IPS-20b (cell line): ENCODE data around the gene TMEM131.

Experiments
- H3K27ac ChIP-seq: one replicate; pipeline ENCODE4 v1.5.1; 2013; ENCODE audit warnings: low read length
- H3K27me3 ChIP-seq: 2 replicates; pipeline ENCODE4 v1.6.1; 2013; ENCODE audit warnings: mild to moderate bottlenecking, low read length, inconsistent platforms; ENCODE audit not compliant: insufficient read depth
- H3K36me3 ChIP-seq: 2 replicates; pipeline ENCODE4 v1.6.1; 2013; ENCODE audit warnings: low read depth, mild to moderate bottlenecking, inconsistent platforms, low read length, moderate library complexity; ENCODE audit not compliant: insufficient read depth
- H3K4me1 ChIP-seq: 2 replicates; pipeline ENCODE4 v1.6.1; 2013; ENCODE audit warnings: mild to moderate bottlenecking, control low read depth, inconsistent platforms, low read length, moderate library complexity; ENCODE audit not compliant: insufficient read depth
- H3K4me3 ChIP-seq: 2 replicates; pipeline ENCODE4 v1.5.1; 2013; ENCODE audit warnings: mild to moderate bottlenecking, low read length, inconsistent platforms
- H3K9ac ChIP-seq: 2 replicates; pipeline ENCODE4 v1.6.1; 2013; ENCODE audit warnings: low read depth, mild to moderate bottlenecking, inconsistent platforms, low read length, moderate library complexity
- H3K9me3 ChIP-seq: 2 replicates; pipeline ENCODE4 v1.6.1; 2013; ENCODE audit warnings: mild to moderate bottlenecking, low read depth, low read length, inconsistent platforms; ENCODE audit not compliant: insufficient read depth

The TMEM131 gene

DNA sequence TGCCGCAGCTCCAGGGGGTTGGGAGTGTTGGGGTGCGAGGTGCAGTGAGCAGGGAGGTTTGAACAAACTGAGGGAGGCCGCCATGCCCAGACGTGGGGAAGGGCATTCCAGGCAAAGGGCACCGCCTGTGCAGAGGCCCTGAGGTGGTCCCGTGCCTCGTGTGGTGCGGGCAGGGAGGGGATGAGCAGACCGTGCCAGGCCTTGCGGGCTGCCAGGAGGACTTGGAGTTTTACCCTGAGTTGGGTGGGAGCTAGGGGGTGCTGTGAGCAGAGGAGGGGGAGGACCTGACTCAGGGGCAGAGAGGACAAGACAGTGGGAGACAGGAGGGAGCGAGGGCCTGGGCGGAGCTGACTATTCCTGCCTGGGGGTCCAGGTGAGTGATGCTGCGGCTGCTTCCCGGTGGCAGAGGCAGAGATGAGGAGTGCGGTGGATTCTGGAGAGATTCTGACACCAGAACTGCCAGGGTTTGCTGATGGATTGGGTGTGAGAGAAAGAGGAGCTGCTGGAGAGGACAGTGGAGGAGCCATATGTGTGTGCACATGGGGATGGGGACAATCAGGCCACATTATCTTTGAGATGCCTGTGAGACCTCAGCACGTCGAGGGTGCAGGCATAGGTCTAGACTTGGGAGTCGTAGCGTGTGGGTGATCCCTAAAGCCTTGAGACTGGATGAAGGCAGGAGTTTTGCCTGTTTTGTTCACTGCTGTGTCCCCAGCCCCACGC lies 259.0 kb downstream of the TMEM131 start:
- H3K4me1 ChIP-seq: no peaks in the 10 kb centered on the region
- no peaks in the 10 kb centered on the region for H3K9me3 ChIP-seq
- H3K9ac ChIP-seq: no peak overlapping the region
- no peak overlapping the region for H3K27ac ChIP-seq
- no peaks in the 10 kb centered on the region for H3K27me3 ChIP-seq
- no peak overlapping the region for H3K4me3 ChIP-seq
- no peaks in the 10 kb centered on the region for H3K36me3 ChIP-seq

DNA sequence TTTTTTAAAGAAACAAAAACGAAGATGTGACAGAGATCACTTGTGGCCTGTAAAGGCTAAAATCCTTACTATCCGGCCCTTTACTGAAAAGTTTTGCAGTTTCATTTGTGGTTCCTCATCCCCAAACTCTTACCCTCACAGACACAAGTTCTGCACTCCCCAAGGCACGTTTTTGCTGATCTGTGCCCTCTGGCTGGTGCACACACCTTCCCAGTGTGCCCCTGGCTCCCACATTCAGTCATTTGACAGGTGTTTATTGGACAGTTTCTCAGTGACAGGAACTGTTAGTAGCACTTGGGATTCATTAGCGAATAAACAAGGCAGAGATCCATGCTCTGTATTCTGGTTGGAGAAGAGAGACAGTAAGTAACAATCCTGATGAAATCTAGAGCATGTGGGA lies 259.6 kb downstream of the TMEM131 start:
- no peaks in the 10 kb centered on the region; the same call in 1 of the 2 replicates for H3K9me3 ChIP-seq
- H3K27me3 ChIP-seq: no peaks in the 10 kb centered on the region
- no peaks in the 10 kb centered on the region for H3K36me3 ChIP-seq
- no peak overlapping the region for H3K9ac ChIP-seq
- H3K4me1 ChIP-seq: no peaks in the 10 kb centered on the region
- H3K4me3 ChIP-seq: no peak overlapping the region
- H3K27ac ChIP-seq: no peak overlapping the region

DNA sequence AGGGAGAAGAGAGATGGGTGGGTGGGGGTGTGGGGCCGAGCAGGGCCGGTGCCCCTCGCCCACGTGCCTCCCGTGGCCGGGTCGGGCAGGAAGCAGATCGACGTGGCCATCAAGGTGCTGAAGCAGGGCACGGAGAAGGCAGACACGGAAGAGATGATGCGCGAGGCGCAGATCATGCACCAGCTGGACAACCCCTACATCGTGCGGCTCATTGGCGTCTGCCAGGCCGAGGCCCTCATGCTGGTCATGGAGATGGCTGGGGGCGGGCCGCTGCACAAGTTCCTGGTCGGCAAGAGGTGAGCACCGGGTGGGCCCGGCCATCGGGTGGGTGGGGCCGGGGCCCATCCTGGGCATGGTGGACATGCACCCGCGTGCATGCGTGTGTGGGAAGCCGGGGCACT lies 260.6 kb downstream of the TMEM131 start:
- Histone ChIP-seq H3K4me1 (no peaks in the 10 kb centered on the region), H3K27me3 (no peaks in the 10 kb centered on the region), H3K36me3 (no peaks in the 10 kb centered on the region), H3K9ac (no peak overlapping the region), H3K4me3 (no peak overlapping the region), H3K27ac (no peak overlapping the region), H3K9me3 (no peaks in the 10 kb centered on the region; the same call in 1 of the 2 replicates)

DNA sequence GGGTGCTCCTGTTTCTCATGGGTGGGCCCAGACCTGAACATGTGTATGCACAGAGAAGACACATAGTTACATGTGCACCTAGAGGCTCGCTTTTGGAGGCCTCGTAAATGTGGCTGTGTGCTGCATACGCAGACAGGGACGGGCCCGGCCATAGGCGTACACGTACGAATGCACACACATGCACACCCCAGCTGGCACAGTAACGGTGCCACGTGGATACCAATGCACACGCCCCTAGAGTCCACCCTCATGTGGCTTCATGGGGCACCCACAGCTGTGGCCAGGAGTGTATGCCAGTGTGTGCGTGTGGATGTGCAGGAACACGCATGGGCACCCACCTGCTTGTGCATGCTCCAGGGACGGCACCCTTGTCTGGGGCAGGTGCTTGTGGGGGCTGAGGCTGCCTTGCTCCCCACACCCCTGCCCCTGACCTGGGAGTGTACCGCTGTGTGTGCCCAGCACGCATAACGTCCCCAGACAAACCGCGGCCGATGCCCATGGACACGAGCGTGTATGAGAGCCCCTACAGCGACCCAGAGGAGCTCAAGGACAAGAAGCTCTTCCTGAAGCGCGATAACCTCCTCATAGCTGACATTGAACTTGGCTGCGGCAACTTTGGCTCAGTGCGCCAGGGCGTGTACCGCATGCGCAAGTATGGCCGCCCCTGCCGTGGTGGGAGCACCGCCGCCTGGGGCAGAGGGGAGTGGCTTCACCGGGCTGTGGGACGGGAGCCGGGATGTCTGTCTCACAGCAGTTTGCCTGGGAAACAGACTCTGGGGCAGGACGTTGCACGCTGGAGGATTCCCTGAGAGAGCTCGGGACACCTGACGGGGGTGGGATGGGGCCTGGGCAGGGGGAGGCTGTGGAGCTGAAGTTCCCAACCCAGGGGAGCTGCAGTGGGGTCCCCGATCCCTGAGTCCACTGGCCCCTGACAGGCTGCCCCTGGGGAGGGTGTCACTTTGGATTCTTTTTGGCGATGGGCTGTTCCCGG lies 261.4 kb downstream of the TMEM131 start:
- Histone ChIP-seq H3K4me1 (no peaks in the 10 kb centered on the region), H3K27ac (no peak overlapping the region), H3K36me3 (no peaks in the 10 kb centered on the region), H3K9ac (no peak overlapping the region), H3K9me3 (no peaks in the 10 kb centered on the region; the same call in 1 of the 2 replicates), H3K4me3 (no peak overlapping the region), H3K27me3 (no peaks in the 10 kb centered on the region)

DNA sequence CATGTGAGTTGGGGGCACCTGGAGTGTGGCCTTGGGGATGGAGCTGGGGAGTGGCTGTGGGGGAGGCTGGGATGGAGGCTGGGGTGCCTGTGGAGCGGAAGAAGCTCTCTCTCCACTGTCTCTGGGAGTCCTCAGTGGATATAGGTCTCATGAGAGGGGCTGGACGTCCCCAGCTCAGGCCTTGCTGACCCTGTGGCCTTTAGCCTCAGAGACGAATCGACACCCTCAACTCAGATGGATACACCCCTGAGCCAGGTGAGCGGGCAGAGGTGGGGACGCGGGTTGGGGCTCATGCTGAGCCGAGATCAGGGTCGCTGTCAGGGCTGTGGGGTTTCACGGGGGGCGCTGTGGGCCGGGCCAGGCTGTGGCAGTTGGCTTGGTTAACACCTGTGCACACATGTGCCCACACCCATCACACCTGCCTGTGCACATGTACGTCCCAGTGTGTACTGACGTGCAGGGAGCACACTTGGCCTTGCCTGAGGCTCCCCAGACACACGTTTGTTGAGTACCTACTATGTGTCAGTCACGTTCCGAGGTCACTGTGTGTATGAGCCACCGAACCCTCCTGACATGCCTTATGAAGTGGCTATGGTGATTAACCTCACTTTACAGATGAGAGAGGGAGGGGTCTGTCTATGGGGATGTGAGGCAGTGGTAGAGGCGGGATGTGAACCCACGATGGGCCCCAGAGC lies 262.3 kb downstream of the TMEM131 start:
- Histone ChIP-seq H3K27me3 (no peaks in the 10 kb centered on the region), H3K4me3 (no peak overlapping the region), H3K9ac (no peak overlapping the region), H3K9me3 (no peaks in the 10 kb centered on the region; the same call in 1 of the 2 replicates), H3K27ac (no peak overlapping the region), H3K36me3 (no peaks in the 10 kb centered on the region), H3K4me1 (no peaks in the 10 kb centered on the region)

DNA sequence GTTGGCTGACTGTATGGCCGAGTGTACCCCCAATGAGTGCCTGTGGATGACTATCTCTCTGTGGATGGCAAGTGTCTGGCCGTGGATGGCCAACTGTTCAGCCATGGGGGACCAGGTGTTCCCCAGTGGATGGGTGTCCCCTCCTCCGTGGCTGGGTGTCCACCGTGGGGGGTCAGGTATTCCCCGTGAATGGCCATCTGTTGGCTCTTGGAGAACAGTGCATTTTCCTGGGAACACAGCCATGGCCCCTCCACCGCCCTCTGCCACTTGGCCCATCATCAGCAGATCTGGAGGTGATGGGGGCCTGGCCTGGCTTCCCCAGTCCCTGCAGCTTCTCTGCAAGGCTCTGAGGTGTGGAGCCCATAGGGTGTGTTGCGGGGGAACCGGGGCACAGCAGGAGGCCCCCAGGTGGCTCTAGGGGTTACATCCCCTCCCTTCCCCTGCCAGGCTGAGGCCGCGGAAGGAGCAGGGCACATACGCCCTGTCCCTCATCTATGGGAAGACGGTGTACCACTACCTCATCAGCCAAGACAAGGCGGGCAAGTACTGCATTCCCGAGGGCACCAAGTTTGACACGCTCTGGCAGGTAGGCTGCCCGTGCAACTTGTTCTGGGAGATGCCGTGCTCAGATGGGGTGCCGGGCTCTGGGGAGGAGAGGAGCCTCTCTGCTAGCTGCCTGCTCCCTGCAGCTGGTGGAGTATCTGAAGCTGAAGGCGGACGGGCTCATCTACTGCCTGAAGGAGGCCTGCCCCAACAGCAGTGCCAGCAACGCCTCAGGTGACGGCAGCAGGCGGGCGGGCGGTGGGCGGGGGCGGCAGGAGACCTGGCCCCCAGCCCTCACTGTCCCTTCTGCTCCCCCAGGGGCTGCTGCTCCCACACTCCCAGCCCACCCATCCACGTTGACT lies 263.1 kb downstream of the TMEM131 start:
- Histone ChIP-seq H3K27me3 (no peaks in the 10 kb centered on the region), H3K9ac (no peak overlapping the region), H3K36me3 (no peaks in the 10 kb centered on the region), H3K9me3 (no peaks in the 10 kb centered on the region; the same call in 1 of the 2 replicates), H3K4me1 (no peaks in the 10 kb centered on the region), H3K27ac (no peak overlapping the region), H3K4me3 (no peak overlapping the region)

DNA sequence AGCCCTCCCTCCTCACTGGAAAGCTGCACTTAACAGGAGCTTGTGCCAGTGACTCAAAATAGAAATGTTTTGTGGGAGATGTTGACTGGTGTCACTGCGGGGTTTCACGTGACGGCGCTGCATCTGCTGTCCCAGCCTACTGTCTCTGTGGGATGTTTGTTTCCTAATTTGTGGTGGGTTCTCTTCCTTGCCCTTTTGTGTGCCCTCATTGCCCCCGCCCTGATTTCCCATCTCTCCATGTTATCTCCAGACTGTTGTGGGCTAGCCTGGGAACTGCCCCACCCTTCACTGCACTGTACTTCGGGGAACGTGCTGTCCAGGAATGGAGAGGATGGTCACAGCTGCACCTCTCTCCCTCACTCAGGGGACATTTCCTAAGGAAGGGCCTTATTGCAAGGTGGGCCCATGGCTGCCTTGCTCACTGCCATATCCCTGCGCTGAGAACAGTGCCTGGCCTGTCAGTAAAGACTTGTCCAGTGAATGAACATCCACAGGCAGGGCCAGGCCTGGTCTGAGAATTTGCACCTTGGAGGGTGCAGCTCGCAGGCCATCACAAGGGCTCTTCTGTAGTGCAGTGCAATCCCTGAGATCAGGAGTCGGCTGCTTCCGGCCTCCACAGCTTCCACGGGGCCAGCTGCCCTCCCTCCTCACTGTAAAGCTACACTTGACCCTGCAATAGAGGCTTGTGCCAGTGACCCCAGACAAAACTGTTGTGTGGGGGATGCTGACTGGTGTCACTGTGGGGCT lies 264.3 kb downstream of the TMEM131 start:
- no peak overlapping the region for H3K27ac ChIP-seq
- H3K9me3 ChIP-seq: no peaks in the 10 kb centered on the region; the same call in 1 of the 2 replicates
- no peaks in the 10 kb centered on the region for H3K36me3 ChIP-seq
- no peaks in the 10 kb centered on the region for H3K27me3 ChIP-seq
- H3K9ac ChIP-seq: no peak overlapping the region
- no peaks in the 10 kb centered on the region for H3K4me1 ChIP-seq
- H3K4me3 ChIP-seq: no peak overlapping the region

DNA sequence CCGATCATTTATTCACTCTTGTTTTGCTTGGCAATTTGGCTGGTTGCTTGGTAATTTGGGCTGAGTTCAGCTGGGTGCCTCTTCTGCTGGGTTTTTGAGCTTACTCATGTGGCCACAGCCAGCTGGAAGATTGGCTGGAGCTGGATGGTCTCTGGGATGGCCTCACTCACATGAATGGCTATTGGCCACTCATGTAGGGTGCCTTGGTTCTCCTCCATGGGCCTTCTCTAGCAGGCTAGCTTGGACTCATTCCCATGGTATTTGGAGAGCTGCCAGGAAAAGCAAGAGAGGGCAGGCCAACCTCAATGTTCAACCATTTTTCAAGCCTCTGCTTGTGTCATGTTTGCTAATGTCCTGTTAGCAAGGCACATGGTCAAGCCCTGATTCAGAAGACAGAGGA lies 265.5 kb downstream of the TMEM131 start:
- H3K27ac ChIP-seq: no peak overlapping the region
- no peaks in the 10 kb centered on the region for H3K4me1 ChIP-seq
- H3K27me3 ChIP-seq: no peaks in the 10 kb centered on the region
- no peaks in the 10 kb centered on the region for H3K36me3 ChIP-seq
- no peak overlapping the region for H3K4me3 ChIP-seq
- H3K9ac ChIP-seq: no peak overlapping the region
- no peaks in the 10 kb centered on the region; the same call in 1 of the 2 replicates for H3K9me3 ChIP-seq

DNA sequence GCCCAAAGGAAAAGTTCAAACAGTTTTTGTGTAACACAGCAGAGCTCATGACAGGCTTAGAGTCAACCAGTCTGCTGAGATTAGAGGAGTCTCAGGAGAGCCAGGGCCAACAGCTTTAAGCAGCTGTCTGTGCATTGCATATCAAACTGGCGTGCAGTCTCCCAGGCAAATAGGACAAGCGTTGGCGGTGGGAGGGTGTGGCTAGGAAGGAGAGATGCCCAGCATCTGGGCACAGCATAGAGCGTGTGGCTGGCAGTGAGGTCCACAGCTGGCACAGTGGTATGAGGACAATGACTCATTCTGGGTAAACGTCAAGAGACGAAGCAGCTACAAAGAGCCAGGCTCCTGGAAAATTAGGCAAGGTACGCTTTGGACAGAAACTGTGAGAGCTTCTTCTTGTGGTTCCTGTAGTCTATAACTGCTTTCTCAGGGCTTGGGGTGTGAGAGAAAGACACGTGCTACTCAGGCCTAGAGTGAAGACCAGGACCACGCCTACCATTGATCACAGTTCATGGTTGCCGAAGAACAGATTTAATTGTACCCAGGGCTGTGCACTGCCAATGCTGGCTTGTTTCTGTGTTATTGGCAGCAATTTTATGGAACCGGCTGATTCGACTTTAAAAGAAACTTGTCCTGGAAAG lies 267.5 kb downstream of the TMEM131 start:
- Histone ChIP-seq H3K9me3 (no peaks in the 10 kb centered on the region; the same call in 1 of the 2 replicates), H3K4me3 (no peak overlapping the region), H3K36me3 (no peaks in the 10 kb centered on the region), H3K27ac (no peak overlapping the region), H3K4me1 (no peaks in the 10 kb centered on the region), H3K9ac (no peak overlapping the region), H3K27me3 (no peaks in the 10 kb centered on the region)

DNA sequence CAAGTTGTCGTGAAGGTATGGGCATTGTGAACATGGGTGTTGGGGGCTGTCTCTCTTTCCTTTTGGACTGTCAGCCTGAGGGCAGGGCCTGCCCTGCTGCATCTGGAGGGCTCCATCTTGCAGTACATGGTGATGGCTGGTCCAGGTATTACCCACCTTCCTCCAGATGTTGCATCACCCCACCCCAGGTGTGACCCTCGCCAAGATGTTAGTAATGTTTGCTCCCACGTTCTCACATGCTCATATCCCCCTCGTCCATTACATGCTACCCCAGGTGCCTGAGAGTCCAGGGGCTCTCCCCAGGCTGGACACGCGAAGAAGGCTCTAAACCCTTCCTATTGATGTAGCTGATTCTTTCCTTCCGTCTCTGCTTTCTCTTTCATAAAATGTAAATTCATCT lies 268.5 kb downstream of the TMEM131 start:
- H3K9me3 ChIP-seq: no peaks in the 10 kb centered on the region; the same call in 1 of the 2 replicates
- no peak overlapping the region for H3K9ac ChIP-seq
- H3K27ac ChIP-seq: no peak overlapping the region
- H3K36me3 ChIP-seq: no peaks in the 10 kb centered on the region
- no peak overlapping the region for H3K4me3 ChIP-seq
- no peaks in the 10 kb centered on the region for H3K4me1 ChIP-seq
- no peaks in the 10 kb centered on the region for H3K27me3 ChIP-seq
